Fibroblast of gingiva (primary cell): Measurements from ENCODE around the gene SDCBP2.

Experiments used
- DNase-seq: peaks from one replicate; pipeline ENCODE4 v3.0.0-alpha.2; 2011; ENCODE audit warnings: low read depth

SDCBP2 gene

GRCh38 chr20:1272368-1273100 lies 56.4 kb downstream of the SDCBP2 start:
- no peak for DNase-seq

GRCh38 chr20:1269850-1270249 lies 59.1 kb downstream of the SDCBP2 start:
- no peak for DNase-seq

- no peak for DNase-seq
These were observed 59.7 kb downstream of the SDCBP2 start for GRCh38 chr20:1269235-1269634.

GRCh38 chr20:1267809-1268374 lies 61.0 kb downstream of the SDCBP2 start:
- no peak for DNase-seq

GRCh38 chr20:1267161-1267560 lies 61.8 kb downstream of the SDCBP2 start:
- DNase-seq = no peak

GRCh38 chr20:1266167-1266973 lies 62.6 kb downstream of the SDCBP2 start, which contains the start of gene SNPH:
Gene SNPH (plus strand): TSS chr20:1266294. CDS start chr20:1296240, 29,946 bp downstream.
- peak; percentile 70 for DNase-seq

- no peak for DNase-seq
These were observed 63.1 kb downstream of the SDCBP2 start for GRCh38 chr20:1265916-1266166.

- no peak for DNase-seq
These were observed 63.6 kb downstream of the SDCBP2 start for GRCh38 chr20:1265226-1265915.

- DNase-seq = no peak
These were observed 64.2 kb downstream of the SDCBP2 start for GRCh38 chr20:1264727-1265126.

- peak; percentile 24 for DNase-seq
These were observed 65.1 kb downstream of the SDCBP2 start for GRCh38 chr20:1263853-1264252.
